Measurements from ENCODE around the gene MSANTD4. TPM values are rescaled to one million over a fixed set of nuclear protein-coding genes. Genes with fewer than 3 reads are reported as not detected.
A peak's percentile ranks its signal among the peaks of the same experiment; 100 is the strongest.

The MSANTD4 gene
- polyA plus RNA-seq (7.3 to 10.6 TPM (median 10.6 TPM) in 3 replicates), polyA minus RNA-seq (0.66 to 8.2 TPM (median 4.3 TPM) in 3 replicates)
- polyA plus RNA-seq (2011; ENCODE audit: low read depth) = 24.8 TPM
- 7.5 and 13.2 TPM in 2 replicates for polyA plus RNA-seq (2011; cell fraction: cytosol; rRNA removed)
- polyA plus RNA-seq (2011; cell fraction: nucleus; rRNA removed) = 12.9 and 17.3 TPM in 2 replicates
- polyA plus RNA-seq (2012; ENCODE audit: low replicate concordance) = 10.1 and 10.8 TPM in 2 replicates
- 11.1 TPM for polyA minus RNA-seq (2011; cell fraction: cytosol; rRNA and poly(A)+ RNA removed)
- 9.0 and 15.4 TPM in 2 replicates for polyA minus RNA-seq (2011; cell fraction: nucleus; rRNA and poly(A)+ RNA removed)

GRCh38 chr11:106021967-106022794 is at the start of gene MSANTD4:
TSS of gene MSANTD4 (minus strand) at chr11:106022240. CDS start at chr11:106010917, 11,323 bp downstream.
- peak within 1 kb of the TSS; percentile 99 for H2AFZ ChIP-seq (ENCODE audit: control insufficient read depth, low read length)
- no peaks in the 10 kb centered on the region for H3K9me3 ChIP-seq (ENCODE audit: control insufficient read depth, low read depth, low read length)
- no peaks in the 10 kb centered on the region for H3K9me1 ChIP-seq (ENCODE audit: control insufficient read depth, extremely low read depth, insufficient read depth, low read length)
- peak within 1 kb of the TSS; percentile 91 to 97 (median 96) for H3K4me3 ChIP-seq (ENCODE audit: control insufficient read depth in 2 of 3, extremely low read depth in 1 of 3, insufficient read depth in 2 of 3, low read depth in 1 of 3, low read length in 3 of 3)
- peak; percentile 94 for FAIRE-seq
- peak within 1 kb of the TSS; percentile 93 for H3K4me2 ChIP-seq (ENCODE audit: control insufficient read depth, extremely low read depth, insufficient read depth, low read depth, low read length)
- TF ChIP-seq EZH2 (IDR thresholded peaks at IDR 0.05; ENCODE audit: low read length) (no peak), CTCF (optimal IDR thresholded peaks at IDR 0.05 in 1 of 3, IDR thresholded peaks at IDR 0.05 in 1 of 3, conservative IDR thresholded peaks at IDR 0.05 in 1 of 3; ENCODE audit: extremely low read depth in 1 of 3, insufficient read depth in 2 of 3, low read length in 3 of 3) (no peak)
- H3K9ac ChIP-seq (ENCODE audit: control insufficient read depth, extremely low read depth, insufficient read depth, low read length) = peak within 1 kb of the TSS; percentile 71
- peaks cover 23% of the 10 kb centered on the region for H3K4me1 ChIP-seq (ENCODE audit: control insufficient read depth, extremely low read depth, insufficient read depth, low read length)
- no peaks in the 10 kb centered on the region for H3K27me3 ChIP-seq (ENCODE audit: control insufficient read depth, extremely low read depth, insufficient read depth, low read length)
- peaks cover 0 to 2% of the 10 kb centered on the region in 2 experiments for H3K36me3 ChIP-seq (ENCODE audit: control insufficient read depth in 2 of 2, extremely low read depth in 1 of 2, insufficient read depth in 2 of 2, low read length in 2 of 2)
- H3K79me2 ChIP-seq (ENCODE audit: control insufficient read depth, insufficient read depth, low read length) = peaks cover 31% of the 10 kb centered on the region
- H3K27ac ChIP-seq (ENCODE audit: control insufficient read depth, insufficient read depth, low read length) = peak within 1 kb of the TSS; percentile 52
- H4K20me1 ChIP-seq (ENCODE audit: control insufficient read depth, extremely low read depth, insufficient read depth, low read length) = no peaks in the 10 kb centered on the region
- peak; percentile 84 for DNase-seq (ENCODE audit: low read depth, low spot score)
- dilution Hi-C loops (cut with MboI; ENCODE audit: extremely low pct_ligation_motif_present, low sequenced_read_pairs) = no loop called here

- no peak for DNase-seq (ENCODE audit: low read depth, low spot score)
- Histone ChIP-seq H3K79me2 (ENCODE audit: control insufficient read depth, insufficient read depth, low read length) (no peaks in the 10 kb centered on the region), H3K9me1 (ENCODE audit: control insufficient read depth, extremely low read depth, insufficient read depth, low read length) (no peaks in the 10 kb centered on the region), H3K9me3 (ENCODE audit: control insufficient read depth, low read depth, low read length) (no peaks in the 10 kb centered on the region), H3K4me3 (ENCODE audit: control insufficient read depth in 2 of 3, extremely low read depth in 1 of 3, insufficient read depth in 2 of 3, low read depth in 1 of 3, low read length in 3 of 3) (no peak overlapping the region), H4K20me1 (ENCODE audit: control insufficient read depth, extremely low read depth, insufficient read depth, low read length) (no peaks in the 10 kb centered on the region), H2AFZ (ENCODE audit: control insufficient read depth, low read length) (no peak overlapping the region), H3K36me3 (ENCODE audit: control insufficient read depth in 2 of 2, extremely low read depth in 1 of 2, insufficient read depth in 2 of 2, low read length in 2 of 2) (no peaks in the 10 kb centered on the region), H3K9ac (ENCODE audit: control insufficient read depth, extremely low read depth, insufficient read depth, low read length) (no peak overlapping the region), H3K4me2 (ENCODE audit: control insufficient read depth, extremely low read depth, insufficient read depth, low read depth, low read length) (no peak overlapping the region), H3K27me3 (ENCODE audit: control insufficient read depth, extremely low read depth, insufficient read depth, low read length) (no peaks in the 10 kb centered on the region), H3K4me1 (ENCODE audit: control insufficient read depth, extremely low read depth, insufficient read depth, low read length) (no peaks in the 10 kb centered on the region), H3K27ac (ENCODE audit: control insufficient read depth, insufficient read depth, low read length) (no peak overlapping the region)
- no peak for FAIRE-seq
- TF ChIP-seq CTCF (optimal IDR thresholded peaks at IDR 0.05 in 1 of 3, IDR thresholded peaks at IDR 0.05 in 1 of 3, conservative IDR thresholded peaks at IDR 0.05 in 1 of 3; ENCODE audit: extremely low read depth in 1 of 3, insufficient read depth in 2 of 3, low read length in 3 of 3) = no peak
- TF ChIP-seq EZH2 (IDR thresholded peaks at IDR 0.05; ENCODE audit: low read length) = no peak
- dilution Hi-C loops (cut with MboI; ENCODE audit: extremely low pct_ligation_motif_present, low sequenced_read_pairs) = no loop called here
These were observed 48.6 kb upstream of the MSANTD4 start for GRCh38 chr11:106070606-106071005.
